WTC11 (cell line): ENCODE data around the gene HCST. TPM values are rescaled to one million over a fixed set of nuclear protein-coding genes. Genes with fewer than 3 reads are reported as not detected.

ENCODE experiments used
- ATAC-seq: fragments of 200-7000 bp; cut with Tn5 transposase; 2 replicates; pipeline ENCODE4 v1.10.0; 2021; ENCODE audit warnings: mild to moderate bottlenecking, moderate library complexity
- CTCF ChIA-PET: fragments of 300-600 bp; sonication (Branson Sonifier 250); formaldehyde crosslinking; loops from one replicate; lab custom pipeline; 2021; ENCODE audit warnings: antibody characterized with exemption; lab: Charles Lee
- POLR2A ChIA-PET: fragments of 350-600 bp; sonication (Branson Sonifier 250); formaldehyde crosslinking; loops from one replicate; lab custom pipeline; 2021; ENCODE audit warnings: antibody characterized with exemption; lab: Charles Lee
- DNase-seq: peaks from one replicate; pipeline ENCODE4 v3.0.0; 2021; ENCODE audit warnings: low spot score
- H3K27ac Mint-ChIP-seq: 2 replicates; pipeline ENCODE4 v1.8.0; 2021; ENCODE audit warnings: mixed read lengths
- H3K27me3 Mint-ChIP-seq: 2 replicates; pipeline ENCODE4 v1.8.0; 2021; ENCODE audit warnings: low read depth, mild to moderate bottlenecking, moderate library complexity, mixed read lengths
- H3K36me3 Mint-ChIP-seq: 2 replicates; pipeline ENCODE4 v1.8.0; 2021; ENCODE audit warnings: mixed read lengths
- H3K4me1 Mint-ChIP-seq: 2 replicates; pipeline ENCODE4 v1.8.0; 2022; ENCODE audit warnings: mixed read lengths
- H3K4me3 Mint-ChIP-seq: 2 replicates; pipeline ENCODE4 v1.8.0; 2021; ENCODE audit warnings: mild to moderate bottlenecking, moderate library complexity, mixed read lengths
- H3K9me3 Mint-ChIP-seq: 2 replicates; pipeline ENCODE4 v1.8.0; 2021; ENCODE audit warnings: mixed read lengths
- AFF4 ChIP-seq: sonication (generic); formaldehyde crosslinking; IDR thresholded peaks from 2 replicates; pipeline ENCODE4 v1.8.1; 2023; ENCODE audit warnings: mild to moderate bottlenecking, missing genetic modification reagents, borderline replicate concordance
- AR ChIP-seq: fragments of 250-450 bp; sonication (Bioruptor Pico); IDR thresholded peaks from 2 replicates; pipeline ENCODE4 v1.9.0; 2021; ENCODE audit warnings: mild to moderate bottlenecking
- ATF3 ChIP-seq: sonication (generic); formaldehyde crosslinking; conservative IDR thresholded peaks from 2 replicates; pipeline ENCODE4 v1.8.1; 2022; ENCODE audit warnings: mild to moderate bottlenecking, missing genetic modification reagents
- ERG ChIP-seq: fragments of 250-450 bp; sonication (Bioruptor Pico); IDR thresholded peaks from 2 replicates; pipeline ENCODE4 v1.8.0; 2021; ENCODE audit warnings: mild to moderate bottlenecking
- FOXP4 ChIP-seq: sonication (generic); formaldehyde crosslinking; IDR thresholded peaks from 2 replicates; pipeline ENCODE4 v1.8.0; 2022; ENCODE audit warnings: mild to moderate bottlenecking, missing genetic modification reagents
- GABPB1 ChIP-seq: sonication (generic); formaldehyde crosslinking; IDR thresholded peaks from 2 replicates; pipeline ENCODE4 v1.8.1; 2023; ENCODE audit warnings: mild to moderate bottlenecking, missing genetic modification reagents
- MLX ChIP-seq: sonication (generic); formaldehyde crosslinking; IDR thresholded peaks from 2 replicates; pipeline ENCODE4 v1.8.1; 2023; ENCODE audit warnings: mild to moderate bottlenecking, missing genetic modification reagents, moderate library complexity
- OVOL2 ChIP-seq: fragments of 250-450 bp; sonication (Bioruptor Pico); IDR thresholded peaks from 2 replicates; pipeline ENCODE4 v1.9.0; 2021; ENCODE audit warnings: mild to moderate bottlenecking, borderline replicate concordance
- TEAD1 ChIP-seq: sonication (generic); formaldehyde crosslinking; IDR thresholded peaks from 2 replicates; pipeline ENCODE4 v1.8.0; 2022; ENCODE audit warnings: mild to moderate bottlenecking, missing genetic modification reagents
- USF2 ChIP-seq: sonication (generic); formaldehyde crosslinking; IDR thresholded peaks from 2 replicates; pipeline ENCODE4 v1.8.1; 2023; ENCODE audit warnings: mild to moderate bottlenecking, missing genetic modification reagents, moderate library complexity
- ZBTB43 ChIP-seq: sonication (generic); formaldehyde crosslinking; IDR thresholded peaks from 2 replicates; pipeline ENCODE4 v1.8.1; 2023; ENCODE audit warnings: mild to moderate bottlenecking, missing genetic modification reagents
- ZNF219 ChIP-seq: sonication (generic); formaldehyde crosslinking; IDR thresholded peaks from 2 replicates; pipeline ENCODE4 v1.8.0; 2023; ENCODE audit warnings: missing genetic modification reagents, mild to moderate bottlenecking, borderline replicate concordance
- ZNF317 ChIP-seq: sonication (generic); formaldehyde crosslinking; IDR thresholded peaks from 2 replicates; pipeline ENCODE4 v1.8.1; 2023; ENCODE audit warnings: low read depth, mild to moderate bottlenecking, moderate library complexity, missing genetic modification reagents, borderline replicate concordance
- ZNF512 ChIP-seq: sonication (generic); formaldehyde crosslinking; IDR thresholded peaks from 2 replicates; pipeline ENCODE4 v1.8.1; 2022; ENCODE audit warnings: missing genetic modification reagents, borderline replicate concordance
- ZNF671 ChIP-seq: fragments of 250-450 bp; sonication (Bioruptor Pico); IDR thresholded peaks from 2 replicates; pipeline ENCODE4 v1.8.0; 2021; ENCODE audit warnings: mild to moderate bottlenecking
- total RNA-seq: library from RNA; stranded (reverse); gene quantifications from 3 replicates; pipeline ENCODE4 v1.2.3, GENCODE V29; 2021

HCST gene
- total RNA-seq, 1 experiment from 2014 or later: 1.9 TPM

- no peak for TF ChIP-seq AR (CRISPR knock-in tag)
- TF ChIP-seq, all 79 proteins: peak for 0
These were observed 35.3 kb downstream of the HCST start (continued) for GRCh38 chr19:35937345-35938281.

- no peak for ATAC-seq
- Mint-ChIP-seq H3K27me3 (no peaks in the 10 kb centered on the region), H3K36me3 (peaks cover 10% of the 10 kb centered on the region), H3K27ac (no peak overlapping the region; the same call in 1 of the 2 replicates), H3K4me3 (peak overlapping the region; percentile 70), H3K4me1 (peaks cover 24% of the 10 kb centered on the region), H3K9me3 (no peaks in the 10 kb centered on the region)
- DNase-seq: no peak
- POLR2A ChIA-PET: interaction anchor here (0.6 kb wide), 1 partner anchor 174 kb away, joined by 4 read pairs; no protein-coding TSS in a partner anchor
- CTCF ChIA-PET: interaction anchor here (1.0 to 1.1 kb wide), 3 partner anchors 55 to 191 kb away, joined by 3 to 6 read pairs (median 3); no protein-coding TSS in a partner anchor
- TF ChIP-seq ZBTB43 (CRISPR knock-in tag) (no peak), ATF3 (CRISPR knock-in tag) (no peak), FOXP4 (CRISPR knock-in tag) (no peak), ZNF512 (CRISPR knock-in tag) (no peak), ZNF671 (no peak), OVOL2 (CRISPR knock-in tag) (no peak), GABPB1 (no peak), MLX (CRISPR knock-in tag) (no peak), TEAD1 (no peak), AFF4 (CRISPR knock-in tag) (no peak), ZNF219 (CRISPR knock-in tag) (no peak), ERG (CRISPR knock-in tag) (no peak), USF2 (no peak), ZNF317 (no peak)
These were observed 36.2 kb downstream of the HCST start for GRCh38 chr19:35938282-35939224.
